Measurements from ENCODE around the gene CDKN2A.
"Not testable (repeated sequence)": the region's sequence is repeated elsewhere in the genome, so short reads cannot be mapped to it uniquely, and the experiment has no call there.

CDKN2A gene

GRCh38 chr9:21967169-21967568, 27.0 kb downstream of the CDKN2A start:
- Histone ChIP-seq H3K27me3 (peaks cover 7% of the 10 kb centered on the region; the same call in 1 of the 2 replicates), H3K4me1 (peaks cover 3% of the 10 kb centered on the region), H3K36me3 (peaks cover 44% of the 10 kb centered on the region), H3K4me3 (ENCODE audit: low read depth, low read length) (no peak overlapping the region), H3K9me3 (0 out of 2 replicates have a peak, but pooled peaks cover 7% of the 10 kb centered on the region)
- DNase-seq: no peak
- TF ChIP-seq CTCF (IDR thresholded peaks at IDR 0.05; ENCODE audit: low read depth, low read length): no peak

- TF ChIP-seq CTCF (IDR thresholded peaks at IDR 0.05; ENCODE audit: low read depth, low read length): no peak
- Histone ChIP-seq H3K4me1 (peaks cover 3% of the 10 kb centered on the region), H3K27me3 (peaks cover 11% of the 10 kb centered on the region), H3K9me3 (0 out of 2 replicates have a peak, but pooled peaks cover 9% of the 10 kb centered on the region), H3K36me3 (peaks cover 44% of the 10 kb centered on the region), H3K4me3 (ENCODE audit: low read depth, low read length) (no peak overlapping the region)
- no peak for DNase-seq
These were observed 27.9 kb downstream of the CDKN2A start for GRCh38 chr9:21966140-21966851.

- H3K4me3 ChIP-seq (ENCODE audit: low read depth, low read length): peak overlapping the region; percentile 23
- peak; percentile 69 for DNase-seq
- H3K4me1 ChIP-seq: peaks cover 3% of the 10 kb centered on the region
- H3K9me3 ChIP-seq: 0 out of 2 replicates have a peak, but pooled peaks cover 9% of the 10 kb centered on the region
- peak; percentile 53 for TF ChIP-seq CTCF (IDR thresholded peaks at IDR 0.05; ENCODE audit: low read depth, low read length)
- H3K36me3 ChIP-seq: peaks cover 36% of the 10 kb centered on the region
- peaks cover 14% of the 10 kb centered on the region for H3K27me3 ChIP-seq
These were observed 28.7 kb downstream of the CDKN2A start for GRCh38 chr9:21965401-21965951.

- Histone ChIP-seq H3K36me3 (peaks cover 31% of the 10 kb centered on the region), H3K27me3 (peaks cover 14% of the 10 kb centered on the region), H3K9me3 (0 out of 2 replicates have a peak, but pooled peaks cover 9% of the 10 kb centered on the region), H3K4me1 (peaks cover 3% of the 10 kb centered on the region), H3K4me3 (ENCODE audit: low read depth, low read length) (no peak overlapping the region)
- TF ChIP-seq CTCF (IDR thresholded peaks at IDR 0.05; ENCODE audit: low read depth, low read length): no peak
- no peak for DNase-seq
These were observed 29.2 kb downstream of the CDKN2A start for GRCh38 chr9:21964925-21965385.

GRCh38 chr9:21961569-21961968, 32.6 kb downstream of the CDKN2A start:
- H3K4me1 ChIP-seq: peaks cover 3% of the 10 kb centered on the region
- H3K27me3 ChIP-seq: peaks cover 14% of the 10 kb centered on the region
- H3K9me3 ChIP-seq: 0 out of 2 replicates have a peak, but pooled peaks cover 9% of the 10 kb centered on the region
- H3K36me3 ChIP-seq: peaks cover 4% of the 10 kb centered on the region
- no peak for DNase-seq
- H3K4me3 ChIP-seq (ENCODE audit: low read depth, low read length): no peak overlapping the region
- TF ChIP-seq CTCF (IDR thresholded peaks at IDR 0.05; ENCODE audit: low read depth, low read length): no peak

GRCh38 chr9:21959268-21959667, 34.9 kb downstream of the CDKN2A start:
- not testable (repeated sequence) for H3K9me3 ChIP-seq; H3K27me3 ChIP-seq; H3K36me3 ChIP-seq; H3K4me1 ChIP-seq; H3K4me3 ChIP-seq (ENCODE audit: low read depth, low read length); DNase-seq
